Smooth muscle cell (in vitro differentiated cells): ENCODE data around the gene SYT9. TPM values are rescaled to one million over a fixed set of nuclear protein-coding genes. Genes with fewer than 3 reads are reported as not detected.

Experiments used
- DNase-seq: peaks from one replicate; lab custom pipeline; 2025; ENCODE audit not compliant: unreplicated experiment; lab: John Stamatoyannopoulos, UW
- H2AFZ ChIP-seq: fragments of 200-600 bp; sonication (generic); 2 replicates; pipeline ENCODE4 v1.6.0; 2016; ENCODE audit warnings: antibody characterized with exemption, low read depth, mild to moderate bottlenecking
- H3F3A ChIP-seq: fragments of 200-600 bp; sonication (generic); 2 replicates; pipeline ENCODE4 v1.6.0; 2017; ENCODE audit warnings: antibody characterized with exemption, low read depth
- H3K27ac ChIP-seq: fragments of 200-600 bp; sonication (generic); 2 replicates; pipeline ENCODE4 v1.5.1; 2016; ENCODE audit warnings: low read depth, mild to moderate bottlenecking
- H3K27me3 ChIP-seq: fragments of 200-600 bp; sonication (generic); 2 replicates; pipeline ENCODE4 v1.6.1; 2016; ENCODE audit warnings: low read depth, mild to moderate bottlenecking
- H3K36me3 ChIP-seq: fragments of 200-600 bp; sonication (generic); 2 replicates; pipeline ENCODE4 v1.5.1; 2016; ENCODE audit warnings: low read depth
- H3K4me1 ChIP-seq: fragments of 200-600 bp; sonication (generic); 2 replicates; pipeline ENCODE4 v1.5.1; 2016; ENCODE audit warnings: low read depth
- H3K4me2 ChIP-seq: fragments of 200-600 bp; sonication (generic); 2 replicates; pipeline ENCODE4 v1.6.0; 2016; ENCODE audit warnings: mild to moderate bottlenecking
- H3K4me3 ChIP-seq: fragments of 200-600 bp; sonication (generic); 2 replicates; pipeline ENCODE4 v1.5.1; 2016; ENCODE audit warnings: mild to moderate bottlenecking
- H3K79me2 ChIP-seq: fragments of 200-600 bp; sonication (generic); 2 replicates; pipeline ENCODE4 v1.6.0; 2016; ENCODE audit warnings: low read depth, mild to moderate bottlenecking
- H3K9ac ChIP-seq: fragments of 200-600 bp; sonication (generic); 2 replicates; pipeline ENCODE4 v1.6.0; 2016; ENCODE audit warnings: low read depth
- H3K9me3 ChIP-seq: fragments of 200-600 bp; sonication (generic); replicated peaks from 2 replicates; pipeline ENCODE4 v1.5.1; 2016; ENCODE audit warnings: low read depth
- H4K20me1 ChIP-seq: fragments of 200-600 bp; sonication (generic); 2 replicates; pipeline ENCODE4 v1.6.0; 2016; ENCODE audit warnings: low read depth
- WGBS: methylation state at CpG from one replicate; pipeline ENCODE4 v1.1.7; 2016; ENCODE audit warnings: low lambda C conversion rate; 5-methylcytosine and 5-hydroxymethylcytosine counted together
- polyA plus RNA-seq: library from polyadenylated mRNA; unstranded; fragments of >200 nt; fragmentation: Nextera tagmentation; extraction: Ambion mirVana; gene quantifications from 2 replicates; pipeline ENCODE4 v1.2.1, GENCODE V29; 2016
- total RNA-seq: library from RNA; depleted of rRNA; stranded (reverse); fragments of >200 nt; gene quantifications from 2 replicates; pipeline ENCODE4 v1.2.3, GENCODE V29; 2014
- TF ChIP-seq, protein P1 (sequence below): fragments of 200-600 bp; sonication (generic); IDR thresholded peaks from 2 replicates; pipeline ENCODE4 v1.5.1; 2017; ENCODE audit warnings: borderline replicate concordance, mild to moderate bottlenecking, antibody characterized with exemption; ENCODE audit not compliant: insufficient read depth, poor library complexity, severe bottlenecking

The SYT9 gene
- total and polyA plus RNA-seq, 2 experiments from 2014 or later, result 0.06 TPM; not detected in 1

DNA sequence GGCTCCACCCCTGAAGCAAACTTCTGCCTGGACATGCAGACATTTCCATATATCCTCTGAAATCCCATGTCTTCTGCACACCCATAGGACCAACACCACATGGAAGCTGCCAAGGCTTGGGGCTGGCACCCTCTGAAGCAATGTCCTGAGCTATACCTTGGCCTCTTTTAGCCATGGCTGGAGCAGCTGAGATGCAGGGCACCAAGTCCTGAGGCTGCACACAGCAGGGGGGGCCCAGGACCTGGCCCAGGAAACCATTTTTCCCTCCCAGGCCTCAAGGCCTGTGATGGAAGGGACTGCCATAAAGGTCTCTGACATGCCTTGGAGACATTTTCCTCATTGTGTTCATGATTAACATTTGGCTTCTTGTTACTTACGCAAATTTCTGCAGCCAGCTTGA lies 34.5 kb downstream of the SYT9 start:
- Histone ChIP-seq H3K9me3 (no peaks in the 10 kb centered on the region), H3F3A (no peaks in the 10 kb centered on the region), H3K36me3 (no peaks in the 10 kb centered on the region), H3K4me1 (no peaks in the 10 kb centered on the region), H3K4me3 (no peak overlapping the region), H3K79me2 (no peaks in the 10 kb centered on the region), H4K20me1 (no peaks in the 10 kb centered on the region), H3K27me3 (peaks cover 3% of the 10 kb centered on the region), H3K9ac (no peak overlapping the region), H3K27ac (no peak overlapping the region), H3K4me2 (no peak overlapping the region), H2AFZ (no peak overlapping the region)
- 95% methylated on average over 1 of the region's 1 CpG for WGBS
- TF ChIP-seq, protein P1, sequence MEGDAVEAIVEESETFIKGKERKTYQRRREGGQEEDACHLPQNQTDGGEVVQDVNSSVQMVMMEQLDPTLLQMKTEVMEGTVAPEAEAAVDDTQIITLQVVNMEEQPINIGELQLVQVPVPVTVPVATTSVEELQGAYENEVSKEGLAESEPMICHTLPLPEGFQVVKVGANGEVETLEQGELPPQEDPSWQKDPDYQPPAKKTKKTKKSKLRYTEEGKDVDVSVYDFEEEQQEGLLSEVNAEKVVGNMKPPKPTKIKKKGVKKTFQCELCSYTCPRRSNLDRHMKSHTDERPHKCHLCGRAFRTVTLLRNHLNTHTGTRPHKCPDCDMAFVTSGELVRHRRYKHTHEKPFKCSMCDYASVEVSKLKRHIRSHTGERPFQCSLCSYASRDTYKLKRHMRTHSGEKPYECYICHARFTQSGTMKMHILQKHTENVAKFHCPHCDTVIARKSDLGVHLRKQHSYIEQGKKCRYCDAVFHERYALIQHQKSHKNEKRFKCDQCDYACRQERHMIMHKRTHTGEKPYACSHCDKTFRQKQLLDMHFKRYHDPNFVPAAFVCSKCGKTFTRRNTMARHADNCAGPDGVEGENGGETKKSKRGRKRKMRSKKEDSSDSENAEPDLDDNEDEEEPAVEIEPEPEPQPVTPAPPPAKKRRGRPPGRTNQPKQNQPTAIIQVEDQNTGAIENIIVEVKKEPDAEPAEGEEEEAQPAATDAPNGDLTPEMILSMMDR, result no peak
- DNase-seq, result no peak

DNA sequence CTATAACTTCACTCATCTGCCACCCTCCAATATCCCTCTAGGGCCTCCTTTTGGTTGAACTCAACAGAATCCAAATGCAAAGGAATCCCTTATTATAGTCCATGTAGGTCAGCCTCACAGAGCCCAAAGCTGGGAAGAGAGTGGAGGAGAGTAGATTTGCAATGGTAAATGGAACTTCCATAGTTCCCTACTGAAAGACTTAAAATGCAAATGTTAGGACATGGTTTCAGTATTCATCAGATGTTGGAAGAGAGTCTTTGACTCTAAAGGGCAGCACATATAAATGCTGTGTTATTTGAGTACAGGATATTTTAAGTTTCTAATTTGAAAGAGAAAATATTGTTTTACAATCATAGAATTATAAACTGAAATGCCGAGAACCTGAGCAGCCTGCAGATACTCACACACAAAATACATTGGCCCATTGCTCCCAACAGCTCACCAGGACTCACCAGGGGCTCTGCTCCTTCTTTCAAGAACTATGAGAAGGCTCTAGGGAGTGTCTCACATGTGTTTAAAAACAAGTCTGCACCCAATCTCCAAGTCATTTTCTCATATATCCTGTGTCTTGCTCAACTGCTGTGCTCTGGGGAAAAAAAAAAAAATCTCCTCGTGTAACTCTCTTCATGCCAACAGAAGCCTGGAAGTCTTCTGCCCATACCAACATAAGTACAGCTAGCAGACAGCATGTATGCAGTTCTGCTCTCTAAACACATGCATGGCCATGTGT lies 39.6 kb downstream of the SYT9 start:
- TF ChIP-seq, protein P1, result no peak
- no peaks in the 10 kb centered on the region for H3K79me2 ChIP-seq

DNA sequence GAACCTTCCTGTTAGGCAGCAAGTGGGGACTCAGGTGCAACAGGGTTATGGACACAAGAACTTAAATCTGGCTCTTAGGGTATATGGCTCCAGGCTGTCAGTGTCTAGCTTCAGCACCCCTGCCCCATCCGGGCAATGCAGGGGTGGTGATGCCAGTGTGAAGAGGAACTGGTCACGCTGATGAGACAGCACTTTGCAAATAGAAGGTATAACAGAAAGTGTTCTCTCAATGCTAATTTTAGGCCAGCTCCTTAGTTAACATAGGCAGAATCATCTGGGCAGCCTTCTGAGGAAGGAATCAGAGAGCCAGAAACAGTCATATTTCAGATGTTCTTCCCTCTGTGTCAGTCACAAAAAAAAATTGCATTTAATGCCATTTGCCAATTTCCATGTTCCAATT lies 41.2 kb downstream of the SYT9 start:
- Histone ChIP-seq H3K79me2 (no peaks in the 10 kb centered on the region), H3K27ac (no peak overlapping the region), H3F3A (no peaks in the 10 kb centered on the region), H3K4me2 (no peak overlapping the region), H3K27me3 (peaks cover 3% of the 10 kb centered on the region), H3K9ac (no peak overlapping the region), H3K4me1 (no peaks in the 10 kb centered on the region), H3K9me3 (no peaks in the 10 kb centered on the region), H3K4me3 (no peak overlapping the region), H3K36me3 (no peaks in the 10 kb centered on the region), H2AFZ (no peak overlapping the region), H4K20me1 (no peaks in the 10 kb centered on the region)
- WGBS, result 86% methylated on average over 2 of the region's 2 CpGs
- no peak for DNase-seq
- TF ChIP-seq, protein P1, result no peak

More for the DNA sequence above, 39.6 kb downstream of the SYT9 start:
- Histone ChIP-seq H3K4me1 (no peaks in the 10 kb centered on the region), H3K9me3 (no peaks in the 10 kb centered on the region), H3K36me3 (no peaks in the 10 kb centered on the region), H3K4me2 (no peak overlapping the region), H3K9ac (no peak overlapping the region), H3K4me3 (no peak overlapping the region), H2AFZ (no peak overlapping the region), H3K27me3 (peaks cover 3% of the 10 kb centered on the region), H3F3A (no peaks in the 10 kb centered on the region), H3K27ac (no peak overlapping the region), H4K20me1 (no peaks in the 10 kb centered on the region)
- 90% methylated on average over 2 of the region's 2 CpGs for WGBS
- DNase-seq, result no peak

DNA sequence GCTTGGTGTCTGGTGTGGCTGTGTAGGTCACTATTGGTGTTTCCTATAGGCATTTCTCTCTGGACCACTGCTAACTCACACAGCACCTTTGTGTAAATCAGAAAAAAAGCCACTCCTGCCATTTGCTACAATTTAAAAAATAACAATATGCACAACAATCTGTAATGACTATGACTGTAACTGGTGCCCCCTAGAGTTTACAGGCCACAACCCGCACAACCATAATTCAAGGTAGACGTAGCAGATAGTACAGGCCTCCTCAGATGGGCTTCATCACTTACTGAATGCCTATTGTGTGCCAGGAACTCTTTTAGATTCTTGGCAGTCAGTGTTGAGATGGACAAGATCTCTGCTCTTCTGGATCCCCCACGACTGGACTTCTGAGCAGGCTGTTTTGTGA lies 47.7 kb downstream of the SYT9 start:
- no peak overlapping the region for H3K9ac ChIP-seq
- no peak overlapping the region for H3K27ac ChIP-seq
- H3F3A ChIP-seq, result no peaks in the 10 kb centered on the region
- no peak overlapping the region for H2AFZ ChIP-seq
- no peaks in the 10 kb centered on the region for H4K20me1 ChIP-seq
- H3K27me3 ChIP-seq, result no peaks in the 10 kb centered on the region
- no peak for DNase-seq
- no peaks in the 10 kb centered on the region for H3K9me3 ChIP-seq
- no peaks in the 10 kb centered on the region for H3K36me3 ChIP-seq
- no peaks in the 10 kb centered on the region for H3K4me1 ChIP-seq
- H3K4me2 ChIP-seq, result no peak overlapping the region
- no peak overlapping the region for H3K4me3 ChIP-seq
- no peaks in the 10 kb centered on the region for H3K79me2 ChIP-seq
- TF ChIP-seq, protein P1, result no peak
- WGBS, result 86% methylated on average over 3 of the region's 3 CpGs
